GM18505 (cell line): Measurements from ENCODE around the gene PPP2R5A.

Experiments used
- ATAC-seq: cut with Tn5 transposase; IDR thresholded peaks from one replicate; pipeline ENCODE4 v1.9.1; 2021; ENCODE audit not compliant: unreplicated experiment
- POLR2A ChIP-seq: IDR thresholded peaks from 4 replicates; pipeline ENCODE4 v1.6.1; 2011; ENCODE audit warnings: borderline replicate concordance; ENCODE audit not compliant: insufficient read depth, insufficient read length; ENCODE audit errors: extremely low read depth

The PPP2R5A gene

GRCh38 chr1:212284744-212285684 is at the start of gene PPP2R5A:
TSS of gene PPP2R5A (plus strand) at chr1:212285410. CDS start at chr1:212286111, 701 bp downstream.
- peak; percentile 89 for ATAC-seq
- peak; percentile 71 for TF ChIP-seq POLR2A

GRCh38 chr1:212235857-212236256 is 49.4 kb upstream of the PPP2R5A start:
- no peak for ATAC-seq
- no peak for TF ChIP-seq POLR2A

- no peak for ATAC-seq
- no peak for TF ChIP-seq POLR2A
Measured at GRCh38 chr1:212236664-212237220, 48.5 kb upstream of the PPP2R5A start.

GRCh38 chr1:212237651-212238050 is 47.6 kb upstream of the PPP2R5A start:
- ATAC-seq, result peak; percentile 90
- TF ChIP-seq POLR2A, result no peak

- no peak for ATAC-seq
- TF ChIP-seq POLR2A, result no peak
Measured at GRCh38 chr1:212238552-212238951, 46.7 kb upstream of the PPP2R5A start.

- no peak for ATAC-seq
Measured at GRCh38 chr1:212241501-212241900, 43.7 kb upstream of the PPP2R5A start.

GRCh38 chr1:212241957-212242287 is 43.3 kb upstream of the PPP2R5A start:
- TF ChIP-seq POLR2A, result no peak
- ATAC-seq, result no peak

More at GRCh38 chr1:212241501-212241900, 43.7 kb upstream of the PPP2R5A start:
- no peak for TF ChIP-seq POLR2A

- no peak for ATAC-seq
- TF ChIP-seq POLR2A, result no peak
Measured at GRCh38 chr1:212242288-212242984, 42.8 kb upstream of the PPP2R5A start.

GRCh38 chr1:212242985-212243308 is 42.3 kb upstream of the PPP2R5A start:
- ATAC-seq, result no peak
- TF ChIP-seq POLR2A, result no peak

- no peak for ATAC-seq
- no peak for TF ChIP-seq POLR2A
Measured at GRCh38 chr1:212244441-212244840, 40.8 kb upstream of the PPP2R5A start.

GRCh38 chr1:212247179-212247721 is 38.0 kb upstream of the PPP2R5A start:
- no peak for TF ChIP-seq POLR2A
- ATAC-seq, result no peak

GRCh38 chr1:212247988-212248387 is 37.2 kb upstream of the PPP2R5A start:
- no peak for TF ChIP-seq POLR2A
- ATAC-seq, result no peak

- no peak for TF ChIP-seq POLR2A
- ATAC-seq, result no peak
Measured at GRCh38 chr1:212254853-212255363, 30.3 kb upstream of the PPP2R5A start.
